ENCODE results near the gene WTIP.
A peak's percentile ranks its signal among the peaks of the same experiment; 100 is the strongest.
"Not testable (repeated sequence)": the region's sequence is repeated elsewhere in the genome, so short reads cannot be mapped to it uniquely, and the experiment has no call there.

The WTIP gene

GRCh38 chr19:34480971-34481841 is at the start of gene WTIP:
TSS of gene WTIP (plus strand) at chr19:34481758. CDS start at chr19:34481975, 217 bp downstream.
- DNase-seq (ENCODE audit: low read depth), result peak; percentile 87

GRCh38 chr19:34432797-34433196 is 48.8 kb upstream of the WTIP start:
- no peak for DNase-seq (ENCODE audit: low read depth)

GRCh38 chr19:34436716-34437115 is 44.8 kb upstream of the WTIP start:
- peak; percentile 50 for DNase-seq (ENCODE audit: low read depth)

- DNase-seq (ENCODE audit: low read depth), result no peak
Observed at GRCh38 chr19:34448191-34448590, 33.4 kb upstream of the WTIP start.

GRCh38 chr19:34452723-34453122 is 28.8 kb upstream of the WTIP start:
- peak; percentile 40 for DNase-seq (ENCODE audit: low read depth)

- DNase-seq (ENCODE audit: low read depth), result no peak
Observed at GRCh38 chr19:34454091-34454490, 27.5 kb upstream of the WTIP start.

GRCh38 chr19:34454685-34455084 is 26.9 kb upstream of the WTIP start:
- no peak for DNase-seq (ENCODE audit: low read depth)

GRCh38 chr19:34455783-34456480 is 25.6 kb upstream of the WTIP start:
- DNase-seq (ENCODE audit: low read depth), result not testable (repeated sequence)

GRCh38 chr19:34457446-34457845 is 24.1 kb upstream of the WTIP start:
- DNase-seq (ENCODE audit: low read depth), result no peak

GRCh38 chr19:34458677-34459076 is 22.9 kb upstream of the WTIP start:
- no peak for DNase-seq (ENCODE audit: low read depth)

GRCh38 chr19:34459614-34460013 is 21.9 kb upstream of the WTIP start:
- no peak for DNase-seq (ENCODE audit: low read depth)

- no peak for DNase-seq (ENCODE audit: low read depth)
Observed at GRCh38 chr19:34461375-34462100, 20.0 kb upstream of the WTIP start.

- DNase-seq (ENCODE audit: low read depth), result not testable (repeated sequence)
Observed at GRCh38 chr19:34464785-34465184, 16.8 kb upstream of the WTIP start.

GRCh38 chr19:34468409-34468808 is 13.1 kb upstream of the WTIP start:
- no peak for DNase-seq (ENCODE audit: low read depth)

GRCh38 chr19:34469026-34469425 is 12.5 kb upstream of the WTIP start:
- DNase-seq (ENCODE audit: low read depth), result not testable (repeated sequence)

GRCh38 chr19:34471906-34472700 is 9.5 kb upstream of the WTIP start:
- no peak for DNase-seq (ENCODE audit: low read depth)

GRCh38 chr19:34474233-34474989 is 7.1 kb upstream of the WTIP start:
- DNase-seq (ENCODE audit: low read depth), result no peak

- DNase-seq (ENCODE audit: low read depth), result peak; percentile 89
Observed at GRCh38 chr19:34475026-34475974, 6.3 kb upstream of the WTIP start.

- DNase-seq (ENCODE audit: low read depth), result no peak
Observed at GRCh38 chr19:34475975-34476594, 5.5 kb upstream of the WTIP start.
